Caco-2 (cell line): ENCODE data around the gene NOXA1. TPM values are rescaled to one million over a fixed set of nuclear protein-coding genes. Genes with fewer than 3 reads are reported as not detected.
A peak's percentile ranks its signal among the peaks of the same experiment; 100 is the strongest.

Experiments used
- BruUV-seq: library from RNA; stranded (reverse); fragments of 400-500 nt; replicated peaks from 2 replicates; lab custom pipeline; 2021; lab: Mats Ljungman, UMichigan
- CTCF ChIA-PET: fragments of 300-600 bp; sonication (Branson Sonifier 250); formaldehyde crosslinking; loops from one replicate; lab custom pipeline; 2022; ENCODE audit warnings: antibody characterized with exemption; lab: Charles Lee
- POLR2A ChIA-PET: fragments of 300-600 bp; sonication (Branson Sonifier 250); formaldehyde crosslinking; loops from one replicate; lab custom pipeline; 2022; ENCODE audit warnings: antibody characterized with exemption; lab: Charles Lee
- DNase-seq, 2 experiments: peaks; one replicate each; pipeline versions ENCODE4 v3.0.0 to v3.0.0-alpha.2; 2020 to 2022
- H3K27me3 ChIP-seq: replicated peaks from 2 replicates; pipeline ENCODE4 v1.6.0; 2011; ENCODE audit warnings: low read length; ENCODE audit not compliant: control insufficient read depth, insufficient read depth
- H3K36me3 ChIP-seq: 2 replicates; pipeline ENCODE4 v1.5.1; 2011; ENCODE audit warnings: low read length; ENCODE audit not compliant: control insufficient read depth, insufficient read depth
- H3K4me1 ChIP-seq: fragments of 250-450 bp; sonication (Bioruptor Pico); 2 replicates; pipeline ENCODE4 v1.5.1; 2020; ENCODE audit warnings: mild to moderate bottlenecking
- H3K4me3 ChIP-seq: 2 replicates; pipeline ENCODE4 v1.5.1; 2011; ENCODE audit warnings: low read depth, mild to moderate bottlenecking, control low read depth, low read length
- H3K9me3 ChIP-seq: fragments of 250-450 bp; sonication (Bioruptor Pico); 2 replicates; pipeline ENCODE4 v1.5.1; 2020; ENCODE audit warnings: mild to moderate bottlenecking, moderate library complexity
- H3K27ac Mint-ChIP-seq: one replicate; pipeline ENCODE4 v1.8.0; 2022; ENCODE audit warnings: mixed read lengths; ENCODE audit not compliant: unreplicated experiment
- H3K27me3 Mint-ChIP-seq: one replicate; pipeline ENCODE4 v1.8.0; 2022; ENCODE audit warnings: mixed read lengths; ENCODE audit not compliant: insufficient read depth, unreplicated experiment
- H3K36me3 Mint-ChIP-seq: one replicate; pipeline ENCODE4 v1.8.0; 2022; ENCODE audit warnings: mild to moderate bottlenecking, mixed read lengths; ENCODE audit not compliant: insufficient read depth, unreplicated experiment
- H3K4me1 Mint-ChIP-seq: one replicate; pipeline ENCODE4 v1.8.0; 2022; ENCODE audit warnings: low read depth, mixed read lengths; ENCODE audit not compliant: unreplicated experiment
- H3K4me3 Mint-ChIP-seq: one replicate; pipeline ENCODE4 v1.8.0; 2022; ENCODE audit warnings: mild to moderate bottlenecking, moderate library complexity, mixed read lengths; ENCODE audit not compliant: unreplicated experiment
- H3K9me3 Mint-ChIP-seq: one replicate; pipeline ENCODE4 v1.8.0; 2022; ENCODE audit warnings: mixed read lengths; ENCODE audit not compliant: unreplicated experiment
- intact Hi-C: fragments of 100-400 bp; cut with micrococcal nuclease; formaldehyde crosslinking; loops from one replicate; pipeline ENCODE4 v1.10.0; 2022; ENCODE audit not compliant: unreplicated experiment
- total RNA-seq: library from RNA; stranded (reverse); gene quantifications from 2 replicates; pipeline ENCODE4 v1.2.3, GENCODE V29; 2022
- TF ChIP-seq, protein P1 (sequence below), 2 experiments: fragments of 200-600 bp in 1 of 2; IDR thresholded peaks; 1 replicate in 1 of 2; 2 replicates in 1 of 2; pipeline versions ENCODE4 v1.5.1 to v1.8.0; 2011 to 2022; ENCODE audit warnings: antibody characterized with exemption in 1 of 2, control low read depth in 1 of 2, inconsistent platforms in 1 of 2, low read depth in 1 of 2, low read length in 1 of 2, mild to moderate bottlenecking in 1 of 2, moderate library complexity in 1 of 2; ENCODE audit not compliant: insufficient read depth in 1 of 2, severe bottlenecking in 1 of 2, unreplicated experiment in 1 of 2

NOXA1 gene
- total RNA-seq, 1 experiment from 2014 or later = 8.6 TPM

DNA sequence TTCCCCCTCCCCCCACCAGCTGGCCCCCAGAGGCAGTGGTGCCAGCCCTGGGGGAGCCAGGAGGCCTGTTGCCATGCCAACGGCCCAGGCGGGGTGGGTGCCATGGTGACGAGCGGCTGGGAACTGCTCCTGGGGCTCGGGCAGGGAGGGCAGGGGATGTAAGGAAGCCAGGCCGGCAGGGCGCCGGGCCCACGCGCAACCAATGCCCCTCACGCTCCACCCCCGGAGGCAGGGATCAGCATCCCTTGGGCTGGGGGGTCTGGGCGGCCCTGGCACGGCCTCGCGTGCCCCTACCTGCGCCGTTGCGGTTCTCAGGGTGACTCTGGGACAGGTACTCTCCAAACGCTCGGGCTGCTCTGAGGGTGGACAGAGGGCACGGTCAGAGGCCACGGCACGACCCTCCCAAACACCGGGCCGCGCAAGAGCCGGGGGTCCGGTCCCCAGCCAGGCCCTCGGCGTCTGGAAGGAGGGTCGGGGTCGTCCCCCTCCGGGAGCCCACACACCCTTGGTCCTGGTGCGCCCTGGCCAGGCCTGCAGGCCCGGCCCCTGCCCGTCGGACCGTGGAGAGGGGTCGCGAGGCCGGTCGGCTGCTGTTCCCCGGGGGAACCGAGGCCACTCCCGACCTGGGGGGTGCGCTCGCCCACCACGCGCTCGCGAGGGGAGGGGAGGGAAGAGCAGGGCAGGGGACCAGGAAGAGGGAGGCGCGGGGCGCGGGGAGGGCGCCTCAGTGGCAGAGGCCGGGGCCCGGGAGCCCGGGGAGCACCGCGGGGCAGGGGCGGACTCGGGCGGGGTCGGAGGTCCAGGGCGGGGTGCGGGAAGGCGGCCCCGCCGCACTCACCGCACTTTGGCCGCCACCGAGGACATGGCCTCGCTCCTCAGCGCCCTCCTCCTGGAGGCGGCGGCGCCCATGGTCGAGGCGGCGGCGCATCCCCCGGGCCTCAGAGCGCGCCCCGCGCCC lies 35.3 kb downstream of the NOXA1 start:
- Histone ChIP-seq H3K4me1 (peaks cover 12% of the 10 kb centered on the region), H3K27me3 (no peaks in the 10 kb centered on the region), H3K9me3 (no peaks in the 10 kb centered on the region), H3K36me3 (peaks cover 5% of the 10 kb centered on the region), H3K4me3 (peak overlapping the region; percentile 89)
- intact Hi-C loops = no loop called here
- Mint-ChIP-seq H3K36me3 (peaks cover 33% of the 10 kb centered on the region), H3K9me3 (no peaks in the 10 kb centered on the region), H3K27me3 (no peaks in the 10 kb centered on the region), H3K4me3 (peak overlapping the region; percentile 45), H3K4me1 (no peaks in the 10 kb centered on the region), H3K27ac (no peak overlapping the region)
- POLR2A ChIA-PET = interaction anchor here (1.0 kb wide), 4 partner anchors 11 to 157 kb away, joined by 3 to 13 read pairs (median 8); partner anchors contain the start of genes ENTPD8, EXD3, NOXA1 and NRARP
- CTCF ChIA-PET = interaction anchor here (0.9 to 1.0 kb wide), 4 partner anchors 14 to 222 kb away, joined by 3 read pairs; no protein-coding TSS in a partner anchor
- TF ChIP-seq, protein P1, sequence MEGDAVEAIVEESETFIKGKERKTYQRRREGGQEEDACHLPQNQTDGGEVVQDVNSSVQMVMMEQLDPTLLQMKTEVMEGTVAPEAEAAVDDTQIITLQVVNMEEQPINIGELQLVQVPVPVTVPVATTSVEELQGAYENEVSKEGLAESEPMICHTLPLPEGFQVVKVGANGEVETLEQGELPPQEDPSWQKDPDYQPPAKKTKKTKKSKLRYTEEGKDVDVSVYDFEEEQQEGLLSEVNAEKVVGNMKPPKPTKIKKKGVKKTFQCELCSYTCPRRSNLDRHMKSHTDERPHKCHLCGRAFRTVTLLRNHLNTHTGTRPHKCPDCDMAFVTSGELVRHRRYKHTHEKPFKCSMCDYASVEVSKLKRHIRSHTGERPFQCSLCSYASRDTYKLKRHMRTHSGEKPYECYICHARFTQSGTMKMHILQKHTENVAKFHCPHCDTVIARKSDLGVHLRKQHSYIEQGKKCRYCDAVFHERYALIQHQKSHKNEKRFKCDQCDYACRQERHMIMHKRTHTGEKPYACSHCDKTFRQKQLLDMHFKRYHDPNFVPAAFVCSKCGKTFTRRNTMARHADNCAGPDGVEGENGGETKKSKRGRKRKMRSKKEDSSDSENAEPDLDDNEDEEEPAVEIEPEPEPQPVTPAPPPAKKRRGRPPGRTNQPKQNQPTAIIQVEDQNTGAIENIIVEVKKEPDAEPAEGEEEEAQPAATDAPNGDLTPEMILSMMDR (IDR thresholded peaks at IDR 0.05; ENCODE audit: insufficient read depth in 1 of 2, low read depth in 1 of 2, low read length in 1 of 2, severe bottlenecking in 1 of 2, unreplicated experiment in 1 of 2) = no peak
- BruUV-seq = no TSS peak
- no peak for DNase-seq

DNA sequence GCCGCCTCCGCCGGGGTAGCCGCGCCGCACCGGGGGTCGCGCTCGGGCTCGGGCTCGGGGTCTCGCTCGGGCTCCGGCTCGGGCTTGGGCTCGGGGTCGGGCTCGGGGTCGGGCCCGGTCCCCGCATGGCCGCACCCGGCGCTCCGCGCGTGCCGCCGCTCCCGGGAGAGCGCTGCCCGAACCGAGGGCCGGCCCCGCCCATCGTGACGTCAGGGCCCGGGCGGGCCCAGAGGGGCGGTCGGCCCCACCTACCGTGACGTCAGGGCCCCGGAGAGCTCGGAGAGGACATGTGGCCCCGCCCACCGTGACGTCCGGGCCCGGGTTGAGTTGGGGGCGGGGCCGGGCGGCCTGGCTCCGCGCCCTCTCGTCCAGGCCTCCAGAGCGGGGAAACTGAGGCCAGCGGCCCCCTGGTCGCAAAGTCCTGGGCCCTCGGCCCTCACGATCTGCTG lies 36.0 kb downstream of the NOXA1 start, which contains the start of gene NSMF:
Gene NSMF, minus strand, starts transcription at position 183 of the 449 bp plus-strand sequence. CDS start 232 bp downstream, outside the sequence.
- H3K9me3 Mint-ChIP-seq = no peaks in the 10 kb centered on the region
- Histone ChIP-seq H3K4me1 (peaks cover 12% of the 10 kb centered on the region), H3K9me3 (no peaks in the 10 kb centered on the region), H3K36me3 (peaks cover 5% of the 10 kb centered on the region), H3K4me3 (peak within 1 kb of the TSS; percentile 89), H3K27me3 (no peaks in the 10 kb centered on the region)
- POLR2A ChIA-PET = interaction anchor here (0.5 to 1.0 kb wide), 9 partner anchors 10 to 157 kb away, joined by 3 to 13 read pairs (median 5); partner anchors contain the start of genes ARRDC1, ENTPD8, EXD3 and NOXA1
- TF ChIP-seq, protein P1 (IDR thresholded peaks at IDR 0.05; ENCODE audit: insufficient read depth in 1 of 2, low read depth in 1 of 2, low read length in 1 of 2, severe bottlenecking in 1 of 2, unreplicated experiment in 1 of 2) = no peak
- no peak within 1 kb of the TSS for H3K27ac Mint-ChIP-seq
- BruUV-seq = no TSS peak
- CTCF ChIA-PET = interaction anchor here (0.6 to 1.0 kb wide), 5 partner anchors 15 to 222 kb away, joined by 3 read pairs; partner anchors contain the start of gene NRARP
- intact Hi-C loops = no loop called here
- H3K36me3 Mint-ChIP-seq = peaks cover 26% of the 10 kb centered on the region
- peak within 1 kb of the TSS; percentile 45 for H3K4me3 Mint-ChIP-seq
- DNase-seq = peak; percentile 91 to 97
- no peaks in the 10 kb centered on the region for H3K4me1 Mint-ChIP-seq
- no peaks in the 10 kb centered on the region for H3K27me3 Mint-ChIP-seq
